ENCODE measurements around the gene SRL.

- TF ChIP-seq CTCF (IDR thresholded peaks at IDR 0.05; ENCODE audit: poor library complexity): no peak
- no peak for TF ChIP-seq EZH2phosphoT487 (IDR thresholded peaks at IDR 0.05; ENCODE audit: low read depth, severe bottlenecking, unreplicated experiment)
- no peak for TF ChIP-seq EZH2 (IDR thresholded peaks at IDR 0.05; ENCODE audit: borderline replicate concordance)
Observed at GRCh38 chr16:4216596-4216995, 25.3 kb downstream of the SRL start.

Data from hepatocyte (in vitro differentiated cells).